ENCODE results near the gene SLC25A20.

Gene SLC25A20, protein sequence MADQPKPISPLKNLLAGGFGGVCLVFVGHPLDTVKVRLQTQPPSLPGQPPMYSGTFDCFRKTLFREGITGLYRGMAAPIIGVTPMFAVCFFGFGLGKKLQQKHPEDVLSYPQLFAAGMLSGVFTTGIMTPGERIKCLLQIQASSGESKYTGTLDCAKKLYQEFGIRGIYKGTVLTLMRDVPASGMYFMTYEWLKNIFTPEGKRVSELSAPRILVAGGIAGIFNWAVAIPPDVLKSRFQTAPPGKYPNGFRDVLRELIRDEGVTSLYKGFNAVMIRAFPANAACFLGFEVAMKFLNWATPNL

DNA sequence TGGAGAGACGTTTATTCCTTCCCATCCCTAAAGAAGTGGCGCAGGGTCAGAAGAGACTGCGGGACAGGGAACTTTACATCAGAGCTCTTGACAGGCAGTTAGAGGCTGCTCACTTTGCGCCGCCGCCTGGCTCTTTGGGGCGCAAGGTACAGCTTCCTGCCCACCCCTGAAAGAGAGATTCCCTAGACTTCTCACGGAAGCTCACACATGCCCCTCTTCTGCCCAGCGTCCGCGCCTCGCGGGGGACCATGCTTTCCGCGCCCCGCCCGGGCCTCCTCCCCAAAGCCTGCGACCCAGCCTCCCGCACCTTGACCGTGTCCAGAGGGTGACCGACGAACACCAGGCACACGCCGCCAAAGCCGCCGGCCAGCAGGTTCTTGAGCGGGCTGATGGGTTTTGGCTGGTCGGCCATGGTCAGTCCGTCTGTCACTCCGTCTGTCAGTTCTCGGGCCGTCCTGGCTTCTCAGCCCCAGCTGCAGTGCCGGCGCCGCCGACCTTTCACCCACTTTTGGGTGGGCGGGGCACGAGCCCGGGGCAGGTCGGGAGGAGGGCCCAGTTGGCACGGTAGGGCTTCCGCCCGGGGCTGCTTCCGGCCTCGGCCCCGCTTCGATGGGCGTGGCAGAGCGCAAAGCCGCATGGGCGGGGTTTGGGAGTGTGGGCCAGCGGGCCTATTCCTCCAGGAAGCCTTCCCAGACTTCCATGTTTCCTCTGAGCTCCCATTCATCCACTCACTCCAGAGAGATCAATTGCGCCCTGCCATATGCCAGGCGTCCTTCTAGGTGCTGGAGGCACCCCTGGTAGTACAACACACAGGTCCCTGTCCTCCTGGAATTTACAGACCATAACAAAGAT, at the start of gene SLC25A20:
Gene SLC25A20 (minus strand): TSS at position 500 of the 852 bp plus-strand sequence. CDS start 88 bp downstream, at position 412.
- TF ChIP-seq, protein P1, sequence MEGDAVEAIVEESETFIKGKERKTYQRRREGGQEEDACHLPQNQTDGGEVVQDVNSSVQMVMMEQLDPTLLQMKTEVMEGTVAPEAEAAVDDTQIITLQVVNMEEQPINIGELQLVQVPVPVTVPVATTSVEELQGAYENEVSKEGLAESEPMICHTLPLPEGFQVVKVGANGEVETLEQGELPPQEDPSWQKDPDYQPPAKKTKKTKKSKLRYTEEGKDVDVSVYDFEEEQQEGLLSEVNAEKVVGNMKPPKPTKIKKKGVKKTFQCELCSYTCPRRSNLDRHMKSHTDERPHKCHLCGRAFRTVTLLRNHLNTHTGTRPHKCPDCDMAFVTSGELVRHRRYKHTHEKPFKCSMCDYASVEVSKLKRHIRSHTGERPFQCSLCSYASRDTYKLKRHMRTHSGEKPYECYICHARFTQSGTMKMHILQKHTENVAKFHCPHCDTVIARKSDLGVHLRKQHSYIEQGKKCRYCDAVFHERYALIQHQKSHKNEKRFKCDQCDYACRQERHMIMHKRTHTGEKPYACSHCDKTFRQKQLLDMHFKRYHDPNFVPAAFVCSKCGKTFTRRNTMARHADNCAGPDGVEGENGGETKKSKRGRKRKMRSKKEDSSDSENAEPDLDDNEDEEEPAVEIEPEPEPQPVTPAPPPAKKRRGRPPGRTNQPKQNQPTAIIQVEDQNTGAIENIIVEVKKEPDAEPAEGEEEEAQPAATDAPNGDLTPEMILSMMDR (IDR thresholded peaks at IDR 0.05; ENCODE audit: borderline replicate concordance, control extremely low read depth, extremely low read depth, insufficient read depth, missing control alignments), result no peak
- DNase-seq (ENCODE audit: low spot score), result peak; percentile 95
- in situ Hi-C loops (cut with MboI; ENCODE audit: low sequenced_read_pairs, unreplicated experiment), result no loop called here

DNA sequence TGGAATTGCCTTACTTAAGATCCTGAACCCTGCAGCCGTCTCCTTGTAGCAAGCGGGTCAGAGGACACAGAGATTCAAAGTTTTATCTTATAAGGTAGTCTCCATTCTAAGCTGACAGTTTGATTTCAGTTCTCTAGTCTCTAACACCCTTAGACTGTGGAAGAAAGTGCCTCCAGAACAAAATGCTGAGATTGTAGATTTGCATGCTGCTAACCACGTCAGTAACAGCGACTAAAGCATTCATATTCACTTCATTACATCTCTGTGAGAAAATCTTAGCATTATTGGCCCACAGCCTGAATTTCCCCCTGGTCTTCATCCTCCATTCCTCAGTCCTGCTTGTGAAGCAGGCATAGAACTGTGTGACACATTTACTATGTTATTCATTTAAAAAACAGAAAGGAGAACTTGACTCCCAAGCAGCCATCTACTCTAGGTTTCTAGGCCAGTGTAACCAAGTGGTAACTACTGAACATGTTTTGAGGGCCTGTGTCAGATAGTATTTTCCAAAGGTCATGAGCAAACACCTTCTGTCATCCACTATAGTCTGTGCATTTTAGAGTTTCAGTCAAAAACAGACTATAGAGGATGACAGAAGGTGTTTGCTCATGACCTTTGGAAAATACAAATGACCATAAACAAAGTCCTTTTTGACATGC, 47.3 kb upstream of the SLC25A20 start:
- TF ChIP-seq, protein P1 (IDR thresholded peaks at IDR 0.05; ENCODE audit: borderline replicate concordance, control extremely low read depth, extremely low read depth, insufficient read depth, missing control alignments), result no peak
- in situ Hi-C loops (cut with MboI; ENCODE audit: low sequenced_read_pairs, unreplicated experiment), result no loop called here
- no peak for DNase-seq (ENCODE audit: low spot score)

DNA sequence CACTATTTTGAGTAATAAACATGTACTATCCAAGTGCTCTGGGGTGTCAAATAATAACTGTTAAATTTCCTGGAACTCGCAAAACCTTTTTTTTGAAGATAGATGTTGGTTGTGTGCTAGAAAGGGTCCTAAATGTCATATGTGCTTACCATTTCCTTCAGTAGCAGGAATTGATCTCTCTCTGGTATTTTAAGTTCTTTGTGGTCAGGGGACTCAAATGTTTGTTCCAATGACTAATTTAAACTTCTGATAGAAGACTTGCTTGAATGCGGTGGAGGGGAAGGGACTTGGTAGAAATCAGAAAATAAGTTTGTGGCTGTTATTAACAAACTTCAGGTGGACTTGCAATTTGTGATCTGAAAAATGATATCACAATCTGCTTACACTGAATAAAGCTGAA, 46.8 kb upstream of the SLC25A20 start:
- no peak for DNase-seq (ENCODE audit: low spot score)
- TF ChIP-seq, protein P1 (IDR thresholded peaks at IDR 0.05; ENCODE audit: borderline replicate concordance, control extremely low read depth, extremely low read depth, insufficient read depth, missing control alignments), result no peak
- in situ Hi-C loops (cut with MboI; ENCODE audit: low sequenced_read_pairs, unreplicated experiment), result no loop called here

DNA sequence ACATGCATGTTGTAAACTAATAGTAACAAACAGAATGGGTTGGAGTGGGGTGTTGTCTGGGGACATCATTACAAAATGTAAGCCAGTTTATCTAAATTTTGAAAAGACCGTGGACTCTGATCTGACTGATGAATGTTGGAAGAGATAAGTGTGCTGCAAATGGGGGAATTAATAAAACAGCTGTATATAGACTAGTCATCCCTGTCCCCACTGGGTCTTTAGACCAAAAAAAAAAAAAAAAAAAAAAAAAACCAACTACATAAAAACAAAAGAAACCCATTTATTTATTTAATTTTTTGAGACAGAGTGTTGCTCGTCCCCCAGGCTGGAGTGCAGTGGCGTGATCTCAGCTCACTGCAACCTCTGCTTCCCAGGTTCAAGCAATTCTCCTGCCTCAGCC, 40.0 kb upstream of the SLC25A20 start:
- in situ Hi-C loops (cut with MboI; ENCODE audit: low sequenced_read_pairs, unreplicated experiment), result no loop called here
- TF ChIP-seq, protein P1 (IDR thresholded peaks at IDR 0.05; ENCODE audit: borderline replicate concordance, control extremely low read depth, extremely low read depth, insufficient read depth, missing control alignments), result no peak

DNA sequence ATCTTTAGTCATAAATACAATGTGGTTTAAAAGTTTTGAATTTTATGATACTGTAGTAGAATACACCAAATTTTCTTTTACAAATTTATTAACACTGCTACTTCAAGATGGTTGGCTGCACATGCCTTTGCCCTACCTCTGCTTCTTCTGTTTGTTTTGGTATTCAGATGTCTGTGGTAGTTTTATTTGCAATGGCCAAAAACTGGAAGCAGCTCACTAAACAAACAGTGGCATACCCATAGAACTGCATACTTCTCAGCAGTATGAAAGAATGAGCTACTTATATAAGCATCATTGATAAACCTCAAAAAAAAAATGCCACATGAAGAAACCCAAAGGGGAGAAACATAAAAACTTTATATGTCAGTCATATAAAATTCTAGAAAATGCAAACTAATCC, 39.5 kb upstream of the SLC25A20 start:
- in situ Hi-C loops (cut with MboI; ENCODE audit: low sequenced_read_pairs, unreplicated experiment), result no loop called here

More for the DNA sequence above, 40.0 kb upstream of the SLC25A20 start:
- DNase-seq (ENCODE audit: low spot score), result no peak

DNA sequence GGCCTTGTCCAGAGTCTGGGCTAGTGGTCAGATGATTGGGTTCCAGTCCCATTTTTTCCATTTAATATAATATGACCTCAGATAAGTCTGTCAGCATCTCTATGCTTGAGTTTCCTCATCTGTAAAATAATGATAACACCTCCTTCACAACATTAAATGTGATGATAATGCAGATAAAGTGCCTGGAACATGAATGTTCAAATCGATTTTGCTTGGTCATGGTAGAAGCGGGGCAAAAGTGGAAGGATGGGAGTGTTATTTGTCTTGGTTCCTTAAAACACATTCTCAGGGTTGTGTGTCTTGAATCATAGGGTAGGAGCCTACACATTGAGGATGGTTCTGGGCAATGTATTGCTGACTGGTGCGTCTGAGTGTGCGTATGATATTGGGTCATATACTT, 36.8 kb upstream of the SLC25A20 start:
- in situ Hi-C loops (cut with MboI; ENCODE audit: low sequenced_read_pairs, unreplicated experiment), result no loop called here
- DNase-seq (ENCODE audit: low spot score), result no peak
- TF ChIP-seq, protein P1 (IDR thresholded peaks at IDR 0.05; ENCODE audit: borderline replicate concordance, control extremely low read depth, extremely low read depth, insufficient read depth, missing control alignments), result no peak

More for the DNA sequence above, 39.5 kb upstream of the SLC25A20 start:
- DNase-seq (ENCODE audit: low spot score), result no peak
- TF ChIP-seq, protein P1 (IDR thresholded peaks at IDR 0.05; ENCODE audit: borderline replicate concordance, control extremely low read depth, extremely low read depth, insufficient read depth, missing control alignments), result no peak
